Stimulated activated CD4-positive, alpha-beta T cell treated with anti-CD3 and anti-CD28 coated beads, Interleukin-1b, Interleukin-23, amount 100 ng/mL, for 1 hour (primary cell): ENCODE data around the gene PROM2.

Source experiments
- DNase-seq, 2 donors: peaks; one replicate each; pipeline ENCODE4 v3.0.0-alpha.2; 2020; ENCODE audit warnings: low read depth in 2 of 2

The PROM2 gene

GRCh38 chr2:95306336-95306895 lies 32.2 kb downstream of the PROM2 start:
- no peak for DNase-seq

GRCh38 chr2:95307036-95307435 lies 32.8 kb downstream of the PROM2 start:
- DNase-seq, result no peak

- no peak for DNase-seq
Measured at GRCh38 chr2:95307878-95308277, 33.6 kb downstream of the PROM2 start.

GRCh38 chr2:95308426-95308990 lies 34.3 kb downstream of the PROM2 start:
- no peak for DNase-seq

- DNase-seq, result no peak
Measured at GRCh38 chr2:95309599-95309998, 35.4 kb downstream of the PROM2 start.

- DNase-seq, result no peak
Measured at GRCh38 chr2:95310216-95310615, 36.0 kb downstream of the PROM2 start.

- no peak for DNase-seq
Measured at GRCh38 chr2:95310651-95311050, 36.4 kb downstream of the PROM2 start.

- DNase-seq, result no peak
Measured at GRCh38 chr2:95311815-95312542, 37.7 kb downstream of the PROM2 start.

GRCh38 chr2:95312543-95313201 lies 38.4 kb downstream of the PROM2 start:
- DNase-seq, result no peak

- DNase-seq, result no peak
Measured at GRCh38 chr2:95313296-95314131, 39.3 kb downstream of the PROM2 start.

GRCh38 chr2:95314598-95314963 lies 40.3 kb downstream of the PROM2 start:
- DNase-seq, result no peak

GRCh38 chr2:95314964-95315611 lies 40.8 kb downstream of the PROM2 start:
- DNase-seq, result no peak

- DNase-seq, result no peak
Measured at GRCh38 chr2:95315801-95316411, 41.7 kb downstream of the PROM2 start.

- no peak for DNase-seq
Measured at GRCh38 chr2:95316466-95317122, 42.3 kb downstream of the PROM2 start.

GRCh38 chr2:95317123-95317500 lies 42.9 kb downstream of the PROM2 start:
- no peak for DNase-seq

- no peak for DNase-seq
Measured at GRCh38 chr2:95317665-95318425, 43.6 kb downstream of the PROM2 start.

- no peak for DNase-seq
Measured at GRCh38 chr2:95318431-95319220, 44.4 kb downstream of the PROM2 start.

GRCh38 chr2:95319481-95320343 lies 45.5 kb downstream of the PROM2 start:
- no peak for DNase-seq
